Testis (tissue), 3 donors: ENCODE measurements around the gene SH2D4B. TPM values are rescaled to one million over a fixed set of nuclear protein-coding genes. Genes with fewer than 3 reads are reported as not detected.

Experiments
- DNase-seq: peaks from one replicate; pipeline ENCODE4 v3.0.0-alpha.2; 2019
- H3K27ac ChIP-seq, 2 donors: fragments of 200-600 bp; sonication (generic); one replicate each; pipeline ENCODE4 v1.5.1; 2019
- H3K27me3 ChIP-seq: fragments of 200-600 bp; sonication (generic); one replicate; pipeline ENCODE4 v1.5.1; 2019
- H3K36me3 ChIP-seq: fragments of 200-600 bp; sonication (generic); one replicate; pipeline ENCODE4 v1.5.1; 2017; ENCODE audit warnings: low read depth; ENCODE audit errors: missing control alignments
- H3K4me1 ChIP-seq: fragments of 200-600 bp; sonication (generic); one replicate; pipeline ENCODE4 v1.5.1; 2019
- H3K4me3 ChIP-seq, 2 donors: fragments of 200-600 bp; sonication (generic); one replicate each; pipeline ENCODE4 v1.5.1; 2017 to 2019
- H3K9me3 ChIP-seq: fragments of 200-600 bp; sonication (generic); one replicate; pipeline ENCODE4 v1.5.1; 2017
- POLR2A ChIP-seq: fragments of 450-650 bp; IDR thresholded peaks from one replicate; pipeline ENCODE4 v1.6.1; 2017; ENCODE audit warnings: antibody characterized with exemption, mild to moderate bottlenecking, moderate library complexity
- WGBS, 2 donors: methylation state at CpG; one replicate each; pipeline ENCODE4 v1.1.5; 2018; 5-methylcytosine and 5-hydroxymethylcytosine counted together
- intact Hi-C: fragments of 100-400 bp; cut with DNase I; formaldehyde crosslinking; loops from one replicate; pipeline ENCODE4 v1.15.1; 2023; ENCODE audit warnings: low total_unique reads
- polyA plus RNA-seq: library from polyadenylated mRNA; stranded (reverse); fragments of 350-450 nt; fragmentation: Illumina TruSeq; extraction: RNeasy Lipid Tissue Mini Kit (QIAGEN cat#74804); gene quantifications from one replicate; pipeline ENCODE4 v1.2.3, GENCODE V29; 2014; ENCODE audit warnings: low read depth, low replicate concordance; ENCODE audit not compliant: insufficient read depth
- total RNA-seq, 2 donors: library from RNA; depleted of rRNA; stranded (reverse); fragments of >200 nt; gene quantifications; one replicate each; pipeline ENCODE4 v1.2.3, GENCODE V29; 2016
- TF ChIP-seq, protein P1 (sequence below), 3 experiments: fragments of 450-650 bp in 2 of 3; fragments of 200-600 bp in 1 of 3; sonication (generic) in 1 of 3; IDR thresholded peaks; one replicate each; pipeline ENCODE4 v1.5.1; 2016 to 2019; ENCODE audit warnings: antibody characterized with exemption in 3 of 3, mild to moderate bottlenecking in 2 of 3, moderate library complexity in 1 of 3

SH2D4B gene
- total and polyA plus RNA-seq, 3 donors from 2014 or later, result 0.22 to 1.1 (median 0.55) TPM

DNA sequence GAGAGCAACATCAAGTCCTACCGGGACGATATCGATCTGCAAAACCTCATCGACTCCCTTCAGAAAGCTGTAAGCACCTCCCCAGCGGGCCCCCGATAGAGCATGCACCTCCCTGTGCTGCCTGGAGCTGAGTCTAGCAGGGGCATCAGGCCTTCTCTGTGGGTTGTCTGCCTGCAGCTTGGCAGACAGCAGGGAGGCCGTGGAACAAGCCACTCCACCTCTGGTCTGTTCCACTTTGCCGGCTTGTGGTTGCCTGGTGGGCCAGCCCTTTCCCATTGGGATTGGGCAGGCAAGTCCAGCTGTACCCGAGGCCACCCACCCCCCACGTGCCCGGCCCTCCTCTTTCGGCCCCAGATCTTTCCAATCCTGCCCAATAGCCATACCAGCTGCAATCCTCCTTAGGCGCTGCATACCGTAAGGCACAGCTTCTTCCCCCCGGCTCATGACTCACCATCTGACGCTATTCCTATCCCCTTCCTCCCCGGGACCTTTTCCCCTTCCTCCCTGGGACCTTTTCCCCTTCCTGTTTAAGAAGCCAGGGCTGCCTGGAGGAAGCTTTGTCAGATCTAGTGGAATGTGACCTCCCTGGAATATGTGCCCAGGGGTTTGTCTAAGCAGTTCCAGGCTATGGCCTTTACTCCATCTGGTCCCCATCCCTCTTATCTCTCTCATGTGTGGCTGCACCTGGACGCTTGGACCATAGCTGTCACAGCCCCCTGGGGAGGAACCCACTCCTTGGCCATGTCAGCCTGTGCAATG is 28.1 kb upstream of the SH2D4B start:
- no peak for TF ChIP-seq POLR2A
- TF ChIP-seq, protein P1, sequence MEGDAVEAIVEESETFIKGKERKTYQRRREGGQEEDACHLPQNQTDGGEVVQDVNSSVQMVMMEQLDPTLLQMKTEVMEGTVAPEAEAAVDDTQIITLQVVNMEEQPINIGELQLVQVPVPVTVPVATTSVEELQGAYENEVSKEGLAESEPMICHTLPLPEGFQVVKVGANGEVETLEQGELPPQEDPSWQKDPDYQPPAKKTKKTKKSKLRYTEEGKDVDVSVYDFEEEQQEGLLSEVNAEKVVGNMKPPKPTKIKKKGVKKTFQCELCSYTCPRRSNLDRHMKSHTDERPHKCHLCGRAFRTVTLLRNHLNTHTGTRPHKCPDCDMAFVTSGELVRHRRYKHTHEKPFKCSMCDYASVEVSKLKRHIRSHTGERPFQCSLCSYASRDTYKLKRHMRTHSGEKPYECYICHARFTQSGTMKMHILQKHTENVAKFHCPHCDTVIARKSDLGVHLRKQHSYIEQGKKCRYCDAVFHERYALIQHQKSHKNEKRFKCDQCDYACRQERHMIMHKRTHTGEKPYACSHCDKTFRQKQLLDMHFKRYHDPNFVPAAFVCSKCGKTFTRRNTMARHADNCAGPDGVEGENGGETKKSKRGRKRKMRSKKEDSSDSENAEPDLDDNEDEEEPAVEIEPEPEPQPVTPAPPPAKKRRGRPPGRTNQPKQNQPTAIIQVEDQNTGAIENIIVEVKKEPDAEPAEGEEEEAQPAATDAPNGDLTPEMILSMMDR (IDR thresholded peaks at IDR 0.05), result no peak
- no peaks in the 10 kb centered on the region for H3K36me3 ChIP-seq
- no peaks in the 10 kb centered on the region for H3K27me3 ChIP-seq
- no peak for DNase-seq
- H3K27ac ChIP-seq, result no peak overlapping the region
- H3K4me3 ChIP-seq, result no peak overlapping the region
- intact Hi-C loops, result no loop called here
- WGBS, 2 donors, result 78 to 79% methylated on average over 13 to 18 of the region's 18 CpGs
- no peaks in the 10 kb centered on the region for H3K9me3 ChIP-seq
- H3K4me1 ChIP-seq, result peaks cover 13% of the 10 kb centered on the region

DNA sequence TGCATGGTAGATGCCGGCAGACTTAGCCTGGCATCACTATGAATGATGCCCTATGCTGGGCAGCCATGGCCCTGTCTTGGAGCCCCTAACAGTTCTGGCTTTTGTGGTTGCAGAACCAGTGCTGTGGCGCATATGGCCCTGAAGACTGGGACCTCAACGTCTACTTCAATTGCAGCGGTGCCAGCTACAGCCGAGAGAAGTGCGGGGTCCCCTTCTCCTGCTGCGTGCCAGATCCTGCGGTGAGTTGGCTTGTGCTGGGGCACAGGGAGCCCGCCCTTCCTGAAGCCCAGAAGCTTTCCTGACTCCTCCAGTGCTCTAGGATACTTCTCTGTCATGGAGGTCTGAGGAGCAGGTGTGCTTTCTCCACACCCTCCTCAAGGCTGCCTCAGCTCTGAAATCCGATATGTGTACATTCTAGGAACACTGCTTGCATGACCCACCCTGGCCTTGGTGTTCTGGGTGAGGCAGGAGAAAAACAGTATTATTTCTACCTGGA is 25.6 kb upstream of the SH2D4B start:
- no peak overlapping the region for H3K4me3 ChIP-seq
- H3K27ac ChIP-seq, result no peak overlapping the region
- 76 to 93% methylated on average over 4 to 10 of the region's 10 CpGs for WGBS, 2 donors
- no peaks in the 10 kb centered on the region for H3K27me3 ChIP-seq
- H3K4me1 ChIP-seq, result no peaks in the 10 kb centered on the region
- no peaks in the 10 kb centered on the region for H3K9me3 ChIP-seq
- no peak for DNase-seq
- H3K36me3 ChIP-seq, result no peaks in the 10 kb centered on the region
- intact Hi-C loops, result no loop called here
- no peak for TF ChIP-seq POLR2A
- TF ChIP-seq, protein P1 (IDR thresholded peaks at IDR 0.05), result no peak

DNA sequence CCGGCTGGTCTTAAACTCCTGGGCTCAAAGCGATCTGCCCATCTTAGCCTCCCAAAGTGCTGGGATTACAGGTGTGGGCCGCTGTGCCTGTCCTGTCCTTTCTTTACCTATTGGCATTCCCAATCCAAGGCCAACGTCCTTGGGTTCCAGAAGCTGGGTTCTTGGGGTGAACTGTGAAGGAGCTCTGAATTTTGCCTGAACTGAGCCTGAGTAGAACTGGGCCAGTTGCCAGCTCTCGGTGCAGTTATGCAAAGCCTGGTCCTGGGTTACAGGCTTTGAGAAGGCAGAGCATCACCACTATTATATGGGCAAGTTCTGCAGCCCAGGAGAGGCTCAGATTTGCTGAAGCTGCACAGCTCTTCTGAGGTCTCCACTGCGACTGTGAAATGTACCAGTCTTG is 24.6 kb upstream of the SH2D4B start:
- Histone ChIP-seq H3K36me3 (no peaks in the 10 kb centered on the region), H3K27ac (no peak overlapping the region), H3K9me3 (no peaks in the 10 kb centered on the region), H3K4me1 (no peaks in the 10 kb centered on the region), H3K4me3 (no peak overlapping the region), H3K27me3 (no peaks in the 10 kb centered on the region)
- WGBS, 2 donors, result 90 to 92% methylated on average over 6 of the region's 6 CpGs
- TF ChIP-seq POLR2A, result no peak
- TF ChIP-seq, protein P1 (IDR thresholded peaks at IDR 0.05), result no peak
- DNase-seq, result no peak
- intact Hi-C loops, result no loop called here

DNA sequence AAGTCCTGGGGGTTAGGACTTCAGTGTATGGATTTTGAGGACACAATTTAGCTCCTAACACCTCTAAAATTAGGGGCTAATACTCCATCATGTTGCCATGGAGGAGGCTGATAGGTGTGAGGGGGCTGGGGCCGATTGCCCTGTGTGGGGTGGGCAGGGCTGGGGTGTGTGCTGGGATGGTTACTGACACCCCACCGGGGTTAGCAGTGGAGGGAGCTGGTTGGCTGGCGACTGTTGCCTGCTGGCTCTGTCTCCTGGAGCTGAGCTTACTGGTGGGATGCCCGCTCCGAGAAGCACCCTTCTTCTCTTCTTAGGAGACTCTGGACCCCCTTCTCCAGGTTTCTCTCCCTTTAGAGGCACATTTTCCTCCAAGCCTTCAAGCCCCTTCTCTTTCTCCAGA is 22.2 kb upstream of the SH2D4B start:
- Histone ChIP-seq H3K36me3 (no peaks in the 10 kb centered on the region), H3K4me1 (no peaks in the 10 kb centered on the region), H3K9me3 (no peaks in the 10 kb centered on the region), H3K4me3 (no peak overlapping the region), H3K27ac (no peak overlapping the region), H3K27me3 (no peaks in the 10 kb centered on the region)
- 90 to 92% methylated on average over 5 of the region's 5 CpGs for WGBS, 2 donors
- no peak for DNase-seq
- TF ChIP-seq, protein P1 (IDR thresholded peaks at IDR 0.05), result no peak
- no peak for TF ChIP-seq POLR2A
- intact Hi-C loops, result no loop called here

DNA sequence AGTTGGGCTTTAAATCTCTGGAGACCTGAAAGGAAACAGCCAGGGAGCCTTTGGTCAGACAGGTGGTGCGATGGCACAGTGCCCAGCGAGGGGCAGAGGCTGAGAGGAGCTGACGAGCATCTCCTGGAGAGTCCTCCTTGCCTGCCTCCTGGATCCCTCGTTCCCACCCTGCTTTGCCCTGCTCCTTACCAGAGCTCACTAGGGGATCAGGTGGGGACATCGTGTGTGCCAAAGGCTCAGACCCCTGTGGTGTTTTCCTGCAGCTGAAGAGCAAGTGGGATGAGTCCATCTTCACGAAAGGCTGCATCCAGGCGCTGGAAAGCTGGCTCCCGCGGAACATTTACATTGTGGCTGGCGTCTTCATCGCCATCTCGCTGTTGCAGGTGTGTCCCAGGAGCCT is 21.8 kb upstream of the SH2D4B start:
- TF ChIP-seq POLR2A, result no peak
- TF ChIP-seq, protein P1 (IDR thresholded peaks at IDR 0.05), result no peak
- intact Hi-C loops, result no loop called here
- no peaks in the 10 kb centered on the region for H3K36me3 ChIP-seq
- no peaks in the 10 kb centered on the region for H3K4me1 ChIP-seq
- no peak overlapping the region for H3K4me3 ChIP-seq
- H3K27ac ChIP-seq, result no peak overlapping the region
- no peak for DNase-seq
- H3K9me3 ChIP-seq, result no peaks in the 10 kb centered on the region
- WGBS, 2 donors, result 88 to 92% methylated on average over 12 of the region's 12 CpGs
- no peaks in the 10 kb centered on the region for H3K27me3 ChIP-seq
